HepG2 (cell line): ENCODE measurements around the gene RABGGTA. TPM values are rescaled to one million over a fixed set of nuclear protein-coding genes. Genes with fewer than 3 reads are reported as not detected.

ENCODE experiments used
- ADNP ChIP-seq: sonication (generic); formaldehyde crosslinking; IDR thresholded peaks from 2 replicates; pipeline ENCODE4 v1.4.0; 2020; ENCODE audit warnings: missing genetic modification reagents
- AGO1 ChIP-seq: fragments of 200-400 bp; formaldehyde crosslinking; IDR thresholded peaks from 2 replicates; pipeline ENCODE4 v1.6.1; 2017; ENCODE audit warnings: mild to moderate bottlenecking, low read depth, low read length, moderate library complexity; ENCODE audit not compliant: poor library complexity, severe bottlenecking
- CENPX ChIP-seq: sonication (generic); formaldehyde crosslinking; IDR thresholded peaks from 2 replicates; pipeline ENCODE4 v1.9.0; 2021; ENCODE audit warnings: mild to moderate bottlenecking, missing genetic modification reagents, moderate library complexity
- FOXO1 ChIP-seq: sonication (generic); formaldehyde crosslinking; IDR thresholded peaks from 2 replicates; pipeline ENCODE4 v1.4.0; 2020; ENCODE audit warnings: missing genetic modification reagents
- HDAC1 ChIP-seq: sonication (generic); formaldehyde crosslinking; IDR thresholded peaks from 2 replicates; pipeline ENCODE4 v1.5.1; 2020; ENCODE audit warnings: mild to moderate bottlenecking, missing genetic modification reagents
- KMT2A ChIP-seq: sonication (generic); formaldehyde crosslinking; IDR thresholded peaks from 2 replicates; pipeline ENCODE4 v1.4.0; 2020; ENCODE audit warnings: missing genetic modification reagents
- MIER3 ChIP-seq: IDR thresholded peaks from 2 replicates; pipeline ENCODE4 v1.6.1; 2016; ENCODE audit warnings: missing compliant biosample characterization, borderline replicate concordance
- NR2C2 ChIP-seq: sonication (generic); formaldehyde crosslinking; IDR thresholded peaks from 2 replicates; pipeline ENCODE4 v1.4.0; 2020; ENCODE audit warnings: missing genetic modification reagents, mild to moderate bottlenecking, moderate library complexity, borderline replicate concordance
- RBFOX2 ChIP-seq: fragments of 200-400 bp; formaldehyde crosslinking; IDR thresholded peaks from 2 replicates; pipeline ENCODE4 v1.6.1; 2017; ENCODE audit warnings: low read depth, mild to moderate bottlenecking, low read length
- U2AF1 ChIP-seq: fragments of 200-400 bp; formaldehyde crosslinking; optimal IDR thresholded peaks from 2 replicates; pipeline ENCODE3; 2017; ENCODE audit warnings: mild to moderate bottlenecking, low read depth, low read length
- ZBTB3 ChIP-seq: sonication (generic); formaldehyde crosslinking; IDR thresholded peaks from 2 replicates; pipeline ENCODE4 v1.4.0; 2020; ENCODE audit warnings: low read depth, mild to moderate bottlenecking, moderate library complexity, missing genetic modification reagents, borderline replicate concordance
- ZNF253 ChIP-seq: sonication (generic); formaldehyde crosslinking; IDR thresholded peaks from 2 replicates; pipeline ENCODE4 v1.8.0; 2022; ENCODE audit warnings: mild to moderate bottlenecking, missing genetic modification reagents, borderline replicate concordance
- ZNF282 ChIP-seq: fragments of 450-650 bp; IDR thresholded peaks from 2 replicates; pipeline ENCODE4 v1.6.1; 2018; ENCODE audit not compliant: partially characterized antibody
- ZNF605 ChIP-seq: sonication (generic); formaldehyde crosslinking; IDR thresholded peaks from 2 replicates; pipeline ENCODE4 v1.8.0; 2022; ENCODE audit warnings: mild to moderate bottlenecking, missing genetic modification reagents
- ZNF674 ChIP-seq: sonication (generic); formaldehyde crosslinking; IDR thresholded peaks from 2 replicates; pipeline ENCODE4 v1.5.0; 2020; ENCODE audit warnings: low read depth, mild to moderate bottlenecking, missing genetic modification reagents
- ZNF879 ChIP-seq: sonication (generic); formaldehyde crosslinking; IDR thresholded peaks from 2 replicates; pipeline ENCODE4 v1.8.1; 2023; ENCODE audit warnings: missing genetic modification reagents
- polyA plus RNA-seq, 8 experiments: library from polyadenylated mRNA; depleted of rRNA in 3 of 8; stranded (reverse) in 7 of 8; unstranded in 1 of 8; fragments of >200 nt; fragmentation: Illumina TruSeq in 4 of 8; extraction: Trizol in 4 of 8; gene quantifications; 2 replicates each; pipeline versions ENCODE4 v1.2.1 to v1.2.3, GENCODE V29; 2011 to 2016; ENCODE audit warnings: low read depth in 4 of 8, missing spikeins in 1 of 8, mixed read lengths in 1 of 8; ENCODE audit not compliant: insufficient read depth in 1 of 8
- total RNA-seq, 5 experiments: library from RNA; depleted of rRNA; stranded (reverse); fragments of >200 nt; fragmentation: Illumina TruSeq; extraction: Trizol; gene quantifications; 2 replicates each; pipeline ENCODE4 v1.2.3, GENCODE V29; 2016; ENCODE audit warnings: low read depth in 1 of 5
- TF ChIP-seq, protein P1 (sequence below), 2 experiments: sonication (generic) in 1 of 2; formaldehyde crosslinking in 1 of 2; IDR thresholded peaks; 2 replicates each; pipeline versions ENCODE4 v1.6.1 to v1.9.0; 2014 to 2022; ENCODE audit warnings: antibody characterized with exemption in 1 of 2, borderline replicate concordance in 1 of 2, inconsistent platforms in 1 of 2, low read depth in 1 of 2, missing genetic modification reagents in 1 of 2
- TF ChIP-seq, protein P2 (sequence below): sonication (generic); formaldehyde crosslinking; IDR thresholded peaks from 2 replicates; pipeline ENCODE4 v1.5.0; 2020; ENCODE audit warnings: mild to moderate bottlenecking, missing genetic modification reagents

The RABGGTA gene
- total and polyA plus RNA-seq, 2 of the 13 experiments (the other 11 are each of a cell fraction or from before 2014, with no cell fraction given), result 57.9 to 90.8 TPM

DNA sequence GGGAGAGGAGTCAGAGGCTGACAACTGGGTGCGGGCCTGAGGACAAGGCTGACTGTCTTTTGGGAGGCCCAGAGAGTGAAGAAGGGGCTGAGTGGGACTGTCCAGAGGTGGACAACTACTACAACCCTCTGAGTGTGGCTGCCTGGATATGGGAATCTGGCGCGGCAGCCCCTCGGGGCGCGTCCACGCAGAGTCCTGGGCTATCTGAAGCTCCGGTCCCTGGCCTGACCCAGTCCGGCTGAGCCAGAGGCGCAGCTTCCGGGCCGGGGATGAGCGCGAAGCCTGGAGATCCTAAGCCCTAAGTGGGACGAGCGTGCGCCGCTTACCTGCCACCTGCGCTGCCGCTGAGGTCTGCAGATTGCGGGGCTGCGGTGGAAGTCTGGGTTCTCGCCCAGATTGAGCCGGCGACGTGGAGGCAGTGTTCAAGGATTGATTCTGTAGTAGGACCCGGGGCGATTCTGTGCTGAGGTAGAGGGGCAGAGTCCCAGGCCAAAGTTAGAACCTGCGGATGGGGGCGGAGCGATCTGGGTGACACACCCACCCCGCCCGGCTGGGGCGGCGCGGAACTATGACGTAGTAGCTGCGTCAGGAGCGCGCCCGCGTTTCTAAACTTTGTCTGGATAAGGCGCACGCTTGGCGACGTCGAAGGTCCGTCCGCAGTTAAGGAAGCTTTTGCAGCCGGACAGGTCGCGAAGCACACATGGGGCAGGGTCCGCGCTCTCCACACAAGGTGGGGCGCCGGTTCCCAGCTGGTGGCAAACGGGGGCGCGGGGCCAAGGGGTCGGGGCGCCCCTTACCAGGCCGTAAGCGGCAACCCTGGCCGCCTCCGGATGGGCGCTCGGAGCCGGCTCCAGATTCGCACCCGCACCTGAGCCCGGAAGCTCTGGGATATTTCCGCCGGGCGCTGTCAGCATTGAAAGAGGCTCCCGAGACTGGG is 28.1 kb upstream of the RABGGTA start, which contains the start of the genes DHRS1 and NOP9 (continued):
- peak; percentile 18; the same call in 1 of the 2 replicates for TF ChIP-seq ZNF674 (CRISPR knock-in tag)
- TF ChIP-seq, protein P1, sequence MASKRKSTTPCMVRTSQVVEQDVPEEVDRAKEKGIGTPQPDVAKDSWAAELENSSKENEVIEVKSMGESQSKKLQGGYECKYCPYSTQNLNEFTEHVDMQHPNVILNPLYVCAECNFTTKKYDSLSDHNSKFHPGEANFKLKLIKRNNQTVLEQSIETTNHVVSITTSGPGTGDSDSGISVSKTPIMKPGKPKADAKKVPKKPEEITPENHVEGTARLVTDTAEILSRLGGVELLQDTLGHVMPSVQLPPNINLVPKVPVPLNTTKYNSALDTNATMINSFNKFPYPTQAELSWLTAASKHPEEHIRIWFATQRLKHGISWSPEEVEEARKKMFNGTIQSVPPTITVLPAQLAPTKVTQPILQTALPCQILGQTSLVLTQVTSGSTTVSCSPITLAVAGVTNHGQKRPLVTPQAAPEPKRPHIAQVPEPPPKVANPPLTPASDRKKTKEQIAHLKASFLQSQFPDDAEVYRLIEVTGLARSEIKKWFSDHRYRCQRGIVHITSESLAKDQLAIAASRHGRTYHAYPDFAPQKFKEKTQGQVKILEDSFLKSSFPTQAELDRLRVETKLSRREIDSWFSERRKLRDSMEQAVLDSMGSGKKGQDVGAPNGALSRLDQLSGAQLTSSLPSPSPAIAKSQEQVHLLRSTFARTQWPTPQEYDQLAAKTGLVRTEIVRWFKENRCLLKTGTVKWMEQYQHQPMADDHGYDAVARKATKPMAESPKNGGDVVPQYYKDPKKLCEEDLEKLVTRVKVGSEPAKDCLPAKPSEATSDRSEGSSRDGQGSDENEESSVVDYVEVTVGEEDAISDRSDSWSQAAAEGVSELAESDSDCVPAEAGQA (IDR thresholded peaks at IDR 0.05; ENCODE audit: low read depth), result peak; percentile 99
- TF ChIP-seq, protein P1 (CRISPR knock-in tag; IDR thresholded peaks at IDR 0.05; ENCODE audit: borderline replicate concordance), result no peak
- peak; percentile 57 for TF ChIP-seq FOXO1 (CRISPR knock-in tag)
- TF ChIP-seq ZNF605 (CRISPR knock-in tag), result peak; percentile 59
- TF ChIP-seq AGO1, result peak; percentile 95
- TF ChIP-seq KMT2A, result peak; percentile 99
- TF ChIP-seq ADNP (CRISPR knock-in tag), result no peak
- peak; percentile 97; the same call in 1 of the 2 replicates for TF ChIP-seq ZBTB3 (CRISPR knock-in tag)
- TF ChIP-seq U2AF1, result peak; percentile 44
- TF ChIP-seq ZNF282, result no peak
- no peak for TF ChIP-seq CENPX
- peak; percentile 94 for TF ChIP-seq MIER3 (CRISPR knock-in tag)
- peak; percentile 94 for TF ChIP-seq RBFOX2
- no peak; the same call in 1 of the 2 replicates for TF ChIP-seq ZNF879 (CRISPR knock-in tag)
- peak; percentile 100 for TF ChIP-seq HDAC1
- TF ChIP-seq, protein P2, sequence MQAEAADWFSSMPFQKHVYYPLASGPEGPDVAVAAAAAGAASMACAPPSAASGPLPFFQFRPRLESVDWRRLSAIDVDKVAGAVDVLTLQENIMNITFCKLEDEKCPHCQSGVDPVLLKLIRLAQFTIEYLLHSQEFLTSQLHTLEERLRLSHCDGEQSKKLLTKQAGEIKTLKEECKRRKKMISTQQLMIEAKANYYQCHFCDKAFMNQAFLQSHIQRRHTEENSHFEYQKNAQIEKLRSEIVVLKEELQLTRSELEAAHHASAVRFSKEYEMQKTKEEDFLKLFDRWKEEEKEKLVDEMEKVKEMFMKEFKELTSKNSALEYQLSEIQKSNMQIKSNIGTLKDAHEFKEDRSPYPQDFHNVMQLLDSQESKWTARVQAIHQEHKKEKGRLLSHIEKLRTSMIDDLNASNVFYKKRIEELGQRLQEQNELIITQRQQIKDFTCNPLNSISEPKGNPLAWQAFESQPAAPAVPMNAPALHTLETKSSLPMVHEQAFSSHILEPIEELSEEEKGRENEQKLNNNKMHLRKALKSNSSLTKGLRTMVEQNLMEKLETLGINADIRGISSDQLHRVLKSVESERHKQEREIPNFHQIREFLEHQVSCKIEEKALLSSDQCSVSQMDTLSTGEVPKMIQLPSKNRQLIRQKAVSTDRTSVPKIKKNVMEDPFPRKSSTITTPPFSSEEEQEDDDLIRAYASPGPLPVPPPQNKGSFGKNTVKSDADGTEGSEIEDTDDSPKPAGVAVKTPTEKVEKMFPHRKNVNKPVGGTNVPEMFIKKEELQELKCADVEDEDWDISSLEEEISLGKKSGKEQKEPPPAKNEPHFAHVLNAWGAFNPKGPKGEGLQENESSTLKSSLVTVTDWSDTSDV, result peak; percentile 96
- TF ChIP-seq NR2C2, result peak; percentile 90
- TF ChIP-seq ZNF253 (CRISPR knock-in tag), result peak; percentile 80; the same call in 1 of the 2 replicates
